ENCODE measurements around the gene C6orf62.
"Not testable (repeated sequence)": the region's sequence is repeated elsewhere in the genome, so short reads cannot be mapped to it uniquely, and the experiment has no call there.

Gene C6orf62

GRCh38 chr6:24696097-24696496 lies 22.9 kb downstream of the C6orf62 start:
- no peak for DNase-seq

- peak; percentile 13 for DNase-seq
Observed at GRCh38 chr6:24695635-24696034, 23.3 kb downstream of the C6orf62 start.

GRCh38 chr6:24694198-24694597 lies 24.8 kb downstream of the C6orf62 start:
- DNase-seq = no peak

- no peak for DNase-seq
Observed at GRCh38 chr6:24692848-24693592, 25.9 kb downstream of the C6orf62 start.

- DNase-seq = no peak
Observed at GRCh38 chr6:24692415-24692814, 26.5 kb downstream of the C6orf62 start.

- DNase-seq = no peak
Observed at GRCh38 chr6:24692003-24692402, 27.0 kb downstream of the C6orf62 start.

- DNase-seq = no peak
Observed at GRCh38 chr6:24691550-24691949, 27.4 kb downstream of the C6orf62 start.

GRCh38 chr6:24690593-24690992 lies 28.4 kb downstream of the C6orf62 start:
- no peak for DNase-seq

GRCh38 chr6:24689964-24690363 lies 29.0 kb downstream of the C6orf62 start:
- DNase-seq = no peak

- DNase-seq = no peak
Observed at GRCh38 chr6:24686946-24687345, 32.0 kb downstream of the C6orf62 start.

- no peak for DNase-seq
Observed at GRCh38 chr6:24686408-24686807, 32.5 kb downstream of the C6orf62 start.

- no peak for DNase-seq
Observed at GRCh38 chr6:24683297-24684296, 35.4 kb downstream of the C6orf62 start.

GRCh38 chr6:24680582-24680981 lies 38.4 kb downstream of the C6orf62 start:
- DNase-seq = no peak

- DNase-seq = not testable (repeated sequence)
Observed at GRCh38 chr6:24678792-24679352, 40.1 kb downstream of the C6orf62 start.

- DNase-seq = no peak
Observed at GRCh38 chr6:24673625-24674024, 45.3 kb downstream of the C6orf62 start.

- no peak for DNase-seq
Observed at GRCh38 chr6:24672620-24673182, 46.3 kb downstream of the C6orf62 start.

GRCh38 chr6:24671077-24671476 lies 47.9 kb downstream of the C6orf62 start:
- DNase-seq = not testable (repeated sequence)

GRCh38 chr6:24670492-24670891 lies 48.5 kb downstream of the C6orf62 start:
- DNase-seq = not testable (repeated sequence)

GRCh38 chr6:24668997-24669361 lies 50.0 kb downstream of the C6orf62 start:
- no peak for DNase-seq

GRCh38 chr6:24668066-24668996 lies 50.6 kb downstream of the C6orf62 start:
- DNase-seq = not testable (repeated sequence)

GRCh38 chr6:24667378-24667803 lies 51.6 kb downstream of the C6orf62 start:
- no peak for DNase-seq
